Measurements from ENCODE around the gene MYO3B.
"Not testable (repeated sequence)": the region's sequence is repeated elsewhere in the genome, so short reads cannot be mapped to it uniquely, and the experiment has no call there.

The MYO3B gene

GRCh38 chr2:170263728-170264521 lies 86.0 kb downstream of the MYO3B start:
- not testable (repeated sequence) for DNase-seq

DNA sequence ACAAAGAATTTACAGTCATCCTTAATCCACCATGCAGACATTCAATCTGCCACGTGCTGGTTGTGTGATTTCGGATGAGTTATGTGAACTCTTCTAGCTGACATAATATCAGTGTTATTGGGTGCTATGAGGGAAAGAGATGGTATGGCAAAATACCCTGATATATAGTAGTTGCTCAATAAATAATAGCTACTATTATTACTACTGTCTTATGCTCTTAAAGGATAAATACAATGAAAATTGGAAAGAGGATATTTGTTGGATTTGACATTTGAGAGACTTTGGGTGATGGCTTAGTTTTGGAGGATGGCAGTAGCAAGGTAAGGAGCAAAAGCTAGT lies 86.5 kb downstream of the MYO3B start:
- no peak for DNase-seq

DNA sequence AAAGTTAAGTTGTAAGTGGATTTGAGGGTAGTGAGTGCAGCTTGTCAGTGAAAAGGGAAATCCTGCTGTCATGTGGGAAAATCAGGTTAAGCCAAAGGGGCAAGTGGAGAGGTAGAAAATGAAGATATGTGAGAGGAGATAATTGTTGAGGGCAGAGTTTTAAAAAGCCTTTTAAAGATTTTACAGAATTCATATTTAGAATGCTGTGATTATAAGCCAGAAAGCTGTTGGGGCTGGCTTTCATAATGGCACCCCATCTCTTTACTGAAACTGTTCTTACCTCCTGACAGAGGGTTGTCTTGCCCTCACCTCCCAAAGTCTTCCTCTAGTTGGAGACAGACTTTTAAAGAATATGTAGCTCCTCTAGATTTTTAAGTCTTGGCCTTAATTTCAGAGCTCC lies 86.9 kb downstream of the MYO3B start:
- no peak for DNase-seq

DNA sequence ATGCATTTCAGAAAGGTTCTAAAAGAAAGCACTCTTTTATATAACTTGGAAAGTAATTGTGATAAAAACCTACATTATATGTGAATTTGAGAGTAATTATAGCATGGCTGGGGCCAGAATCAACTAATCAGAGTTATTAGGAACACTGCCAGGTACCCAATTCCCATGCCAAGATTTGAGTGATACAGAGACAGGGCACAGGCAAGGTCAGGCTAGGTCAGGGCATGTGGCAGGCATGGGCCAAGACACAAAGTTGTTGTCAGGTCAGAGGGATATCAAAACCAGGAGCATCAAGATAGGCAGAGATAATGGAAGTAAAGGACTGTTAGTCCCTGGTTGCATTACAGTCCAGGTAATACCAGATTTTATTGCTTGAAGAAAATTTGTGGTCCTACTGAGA lies 87.4 kb downstream of the MYO3B start:
- no peak for DNase-seq

DNA sequence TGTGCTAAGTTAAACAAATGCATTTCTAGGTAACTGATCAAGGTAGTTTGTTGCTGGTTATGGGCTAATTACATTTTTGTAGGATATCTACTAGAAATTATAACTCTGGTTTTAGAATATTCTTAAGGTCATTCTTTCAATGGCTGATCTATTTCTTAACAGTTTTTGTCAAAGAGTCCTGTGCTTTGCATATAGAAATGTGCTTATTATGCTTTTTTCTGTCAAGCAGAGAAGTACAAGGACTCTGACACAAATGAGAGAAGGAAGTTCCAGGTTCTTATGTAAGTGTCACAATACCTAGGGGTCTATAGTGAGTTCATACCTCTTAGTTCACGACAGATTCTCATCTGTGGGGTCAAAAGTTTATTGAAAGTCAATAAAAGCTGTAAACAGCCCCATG lies 88.4 kb downstream of the MYO3B start:
- no peak for DNase-seq

DNA sequence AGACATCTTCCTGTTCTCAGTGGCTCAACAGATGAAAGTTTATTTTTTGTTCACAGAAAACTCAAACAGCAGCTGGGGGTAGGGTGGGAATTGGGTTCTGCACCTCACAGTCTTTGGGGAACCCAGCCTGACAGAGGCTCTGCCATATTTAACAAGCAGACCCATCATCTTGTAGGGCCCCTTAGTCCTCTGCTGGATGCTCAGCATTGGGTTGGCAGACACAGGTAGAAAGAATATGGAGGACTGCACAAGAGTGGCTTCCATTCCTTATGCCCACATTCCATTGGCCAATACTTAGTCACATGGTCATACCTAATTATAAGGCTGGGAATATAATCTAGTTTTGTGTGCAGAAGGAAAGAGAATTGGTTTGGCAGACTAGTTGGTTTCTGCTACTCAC lies 89.1 kb downstream of the MYO3B start:
- DNase-seq = no peak

DNA sequence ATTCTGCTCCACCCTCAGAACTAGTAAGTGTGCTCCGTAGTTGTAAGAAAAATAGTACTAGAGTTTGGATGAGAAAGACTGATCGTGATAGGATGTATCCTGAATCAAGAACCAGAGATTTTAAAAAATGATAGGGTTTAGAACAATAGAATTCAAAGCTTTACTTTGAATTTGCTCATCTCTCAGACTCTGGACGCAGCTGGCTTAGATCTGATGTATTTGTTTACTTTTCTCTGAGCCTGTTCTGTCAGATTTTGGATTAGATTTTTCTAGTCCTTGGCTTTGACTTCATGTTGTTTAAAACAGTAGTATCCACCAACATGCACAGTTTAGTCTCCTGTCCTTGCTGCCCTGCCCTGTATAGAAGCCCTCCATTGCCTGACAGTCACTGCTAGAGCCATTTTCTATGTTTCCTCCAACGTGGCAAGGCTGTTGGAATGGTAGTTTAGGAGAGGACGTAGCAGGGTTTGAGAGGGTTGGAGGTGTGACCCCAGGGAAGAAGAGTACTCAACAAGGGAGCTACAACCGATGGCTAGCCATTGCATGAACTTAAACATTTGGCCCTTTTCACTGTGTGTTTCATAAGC lies 92.4 kb downstream of the MYO3B start:
- DNase-seq = no peak

DNA sequence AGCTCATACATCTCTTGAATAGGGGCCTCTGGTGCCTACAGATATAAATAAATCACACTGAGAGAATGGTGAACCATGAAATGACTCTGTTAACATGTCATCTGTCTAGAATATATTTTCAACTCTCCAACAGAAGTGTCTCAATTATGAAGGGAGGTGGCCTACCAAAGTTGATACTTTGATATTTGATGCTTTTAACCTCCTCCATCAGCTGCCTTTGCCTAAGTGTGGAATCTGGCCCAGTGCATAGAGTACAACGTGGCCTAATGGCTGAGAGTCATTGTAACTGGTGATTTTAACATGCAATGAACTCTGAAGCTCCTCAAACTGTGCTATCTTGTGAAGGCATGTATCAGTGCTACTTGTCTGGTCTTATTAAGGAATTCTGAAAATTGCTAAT lies 93.4 kb downstream of the MYO3B start:
- DNase-seq = no peak

GRCh38 chr2:170276056-170276455 lies 98.1 kb downstream of the MYO3B start:
- no peak for DNase-seq

GRCh38 chr2:170276925-170277629 lies 99.1 kb downstream of the MYO3B start:
- DNase-seq = peak; percentile 42

- DNase-seq = no peak
These were observed 100.0 kb downstream of the MYO3B start for GRCh38 chr2:170277951-170278350.

GRCh38 chr2:170279615-170280014 lies 101.7 kb downstream of the MYO3B start:
- DNase-seq = not testable (repeated sequence)

- no peak for DNase-seq
These were observed 104.9 kb downstream of the MYO3B start for GRCh38 chr2:170282851-170283250.

DNA sequence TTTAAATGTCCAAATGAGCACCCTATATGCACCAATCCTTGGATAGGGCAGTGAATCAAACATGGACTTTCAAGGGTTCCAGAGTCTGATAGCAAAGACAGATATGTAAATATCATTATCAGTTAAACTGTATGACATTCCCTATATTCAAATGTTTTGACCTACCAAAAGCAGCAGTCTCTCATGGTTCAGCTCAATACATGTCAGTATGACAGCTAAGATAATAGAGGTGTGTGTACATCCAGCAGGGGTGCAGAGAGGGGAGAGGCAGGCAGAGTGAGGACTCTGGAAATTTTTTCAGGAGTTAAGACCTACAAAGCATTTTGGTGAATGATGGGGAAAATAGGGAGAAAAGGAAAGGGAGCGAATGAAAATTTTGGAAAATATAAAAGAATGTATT lies 106.3 kb downstream of the MYO3B start:
- no peak for DNase-seq

DNA sequence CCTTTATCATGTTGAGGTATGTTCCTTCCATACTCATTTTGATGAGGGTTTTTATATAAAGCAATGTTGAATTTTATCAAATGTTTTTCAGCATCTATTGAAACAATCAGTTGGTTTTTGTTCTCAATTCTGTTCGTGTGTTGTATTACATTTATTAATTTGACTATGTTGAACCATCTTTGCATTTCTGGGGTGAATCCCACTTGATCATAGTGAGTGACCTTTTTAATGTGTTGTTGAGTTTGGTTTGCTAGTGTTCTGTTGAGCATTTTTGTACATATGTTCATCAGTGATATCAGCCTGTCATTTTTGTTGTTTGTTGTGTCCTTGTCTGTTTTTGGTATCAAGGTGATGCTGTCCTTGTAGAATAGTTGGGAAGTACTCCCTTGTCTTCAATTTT lies 110.9 kb downstream of the MYO3B start:
- DNase-seq = no peak

DNA sequence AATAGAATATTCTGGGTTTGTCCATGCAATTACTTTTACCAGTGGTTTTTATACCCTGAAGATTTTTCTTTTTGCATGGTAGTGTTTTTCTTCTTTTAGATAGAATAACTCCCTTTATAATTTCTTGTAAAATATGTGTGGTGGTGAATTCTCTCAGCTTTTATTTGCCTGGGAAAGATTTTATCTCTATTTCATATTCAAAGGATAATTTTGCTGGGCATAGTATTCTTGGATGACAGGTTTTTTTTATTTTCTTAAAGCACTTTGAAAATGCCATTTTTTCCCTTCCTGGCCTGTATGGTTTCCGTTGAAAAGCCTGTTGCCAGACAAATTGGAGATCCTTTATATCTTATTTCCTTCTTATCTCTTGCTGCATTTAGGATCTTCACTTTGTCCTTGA lies 113.5 kb downstream of the MYO3B start:
- no peak for DNase-seq

DNA sequence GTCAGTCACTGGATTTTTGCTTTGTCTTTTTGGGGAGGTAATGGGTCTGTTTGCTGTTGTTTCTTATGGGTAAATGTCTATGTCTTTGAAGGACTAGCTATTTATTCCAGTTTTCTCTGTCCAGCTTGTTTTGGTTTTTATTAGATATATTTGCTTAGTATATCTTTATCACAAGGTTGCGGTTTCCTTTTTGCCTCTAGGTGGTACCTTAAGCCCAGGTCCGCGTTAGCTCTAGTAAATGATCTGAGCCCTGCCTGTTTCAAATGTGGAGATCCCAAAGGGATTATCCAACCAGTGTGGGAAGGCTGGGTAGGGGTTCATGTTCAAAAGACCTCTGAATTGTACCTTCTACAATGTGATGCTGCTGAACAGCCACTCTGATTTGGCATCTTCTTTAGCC lies 114.5 kb downstream of the MYO3B start:
- DNase-seq = no peak

- DNase-seq = no peak
These were observed 119.5 kb downstream of the MYO3B start for GRCh38 chr2:170297496-170297895.

DNA sequence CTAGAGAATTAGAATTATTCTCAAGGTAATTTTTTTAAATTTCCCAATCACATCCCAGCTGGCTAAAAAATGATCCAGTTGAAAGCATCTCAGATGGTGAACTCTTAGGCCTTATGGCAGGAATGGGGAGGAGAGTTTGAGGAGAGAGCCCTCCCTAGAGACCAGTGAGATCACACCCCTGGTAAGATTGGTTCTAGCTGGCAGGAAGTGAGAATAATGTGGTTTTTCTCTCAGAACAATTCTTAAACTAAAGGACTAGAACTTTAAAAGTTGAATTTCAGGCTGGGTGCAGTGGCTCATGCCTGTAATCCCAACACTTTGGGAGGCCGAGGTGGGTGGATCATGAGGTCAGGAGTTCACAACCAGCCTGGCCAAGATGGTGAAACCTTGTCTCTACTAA lies 120.2 kb downstream of the MYO3B start:
- DNase-seq = no peak

GRCh38 chr2:170298861-170299429 lies 121.0 kb downstream of the MYO3B start:
- no peak for DNase-seq

GRCh38 chr2:170300993-170301392 lies 123.0 kb downstream of the MYO3B start:
- DNase-seq = no peak

DNA sequence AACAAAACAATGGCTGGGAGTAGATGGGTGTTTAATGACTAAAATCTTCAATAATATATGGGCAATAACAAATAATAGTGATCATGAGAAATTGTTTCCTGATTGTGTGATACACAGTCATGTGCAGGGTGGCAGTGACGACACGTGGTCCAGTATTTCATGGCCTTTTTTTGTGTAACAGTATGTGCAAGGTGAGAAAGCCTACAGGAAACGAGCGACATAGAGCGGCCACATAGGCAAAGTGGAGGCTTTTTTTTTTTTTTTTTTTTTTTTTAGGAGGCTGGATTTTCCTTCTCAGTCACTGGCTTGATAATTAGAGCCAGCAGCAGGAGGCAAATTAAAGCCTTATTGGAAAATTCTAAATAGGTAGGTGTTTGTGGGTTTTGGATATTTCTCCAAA lies 123.7 kb downstream of the MYO3B start:
- no peak for DNase-seq

DNA sequence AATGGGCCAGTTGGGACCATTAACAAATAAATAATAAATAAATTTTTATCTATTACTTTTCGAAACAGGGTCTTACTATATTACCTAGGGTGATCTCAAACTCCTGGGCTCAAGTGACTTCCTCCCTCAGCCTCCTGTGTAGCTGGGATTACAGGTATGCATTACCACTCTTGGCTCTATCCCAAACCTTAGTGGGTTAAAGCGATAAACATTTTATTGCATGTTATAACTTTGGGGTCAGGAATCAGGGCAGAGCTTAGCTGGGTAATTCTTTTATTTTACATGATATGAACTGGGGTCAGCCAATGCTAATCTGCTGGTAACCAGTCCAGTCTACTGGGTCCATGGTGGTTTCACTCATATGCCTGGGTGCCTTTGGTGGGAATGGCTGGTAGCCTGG lies 127.8 kb downstream of the MYO3B start:
- no peak for DNase-seq

DNA sequence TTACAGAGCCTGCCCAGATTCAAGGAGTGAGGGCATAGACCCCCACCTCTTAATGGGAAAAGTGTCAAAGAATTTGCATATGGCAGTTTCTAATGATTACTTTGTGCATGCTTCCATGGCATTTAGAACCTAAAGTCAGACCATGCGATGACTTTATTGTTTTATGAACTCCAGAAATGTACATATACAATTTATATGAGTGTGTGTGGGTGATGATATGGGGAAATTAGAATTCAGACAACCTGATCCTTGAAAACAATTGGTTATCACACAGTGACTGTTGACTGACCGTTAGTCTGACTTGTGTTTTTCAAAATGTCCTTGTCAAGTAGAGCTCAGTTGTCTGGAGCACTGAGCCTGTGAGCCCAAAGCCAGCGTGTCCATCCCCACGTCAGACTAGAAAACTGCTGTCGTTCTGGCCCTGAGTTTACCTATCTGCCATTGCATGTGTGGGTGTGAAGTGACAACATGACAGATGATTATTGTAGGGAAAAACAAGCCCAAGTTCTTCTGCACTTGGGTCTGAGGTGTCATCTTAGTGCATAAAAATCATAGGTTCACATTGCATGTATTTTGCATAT lies 128.4 kb downstream of the MYO3B start:
- no peak for DNase-seq

Measured in retina (tissue), 1 donor.